ENCODE measurements around the gene HSD11B2. TPM values are rescaled to one million over a fixed set of nuclear protein-coding genes. Genes with fewer than 3 reads are reported as not detected.
A peak's percentile ranks its signal among the peaks of the same experiment; 100 is the strongest.

The HSD11B2 gene
- total RNA-seq, 1 donor from 2014 or later: 2.2 TPM

- intact Hi-C loops (cut with DNase I): loop anchor here (10.0 kb wide), 1 partner anchor 120 kb away; the partner anchor contains the start of gene PLEKHG4
- H3K27me3 ChIP-seq: no peaks in the 10 kb centered on the region
- DNase-seq (peak; percentile 68), ATAC-seq (no peak)
- peaks cover 46% of the 10 kb centered on the region for H3K4me1 ChIP-seq
- H3K4me3 ChIP-seq: peak overlapping the region; percentile 42
- peak overlapping the region; percentile 71 for H3K27ac ChIP-seq
- TF ChIP-seq CTCF (IDR thresholded peaks at IDR 0.05): no peak
- no peaks in the 10 kb centered on the region for H3K9me3 ChIP-seq
- H3K36me3 ChIP-seq: no peaks in the 10 kb centered on the region
These were observed 36.5 kb upstream of the HSD11B2 start for GRCh38 chr16:67394155-67395104.

- Histone ChIP-seq H3K9me3 (no peaks in the 10 kb centered on the region), H3K4me1 (peaks cover 48% of the 10 kb centered on the region), H3K27ac (peak overlapping the region; percentile 17), H3K36me3 (no peaks in the 10 kb centered on the region), H3K27me3 (no peaks in the 10 kb centered on the region), H3K4me3 (peak overlapping the region; percentile 1)
- no peak for DNase-seq
- no peak for ATAC-seq
- TF ChIP-seq CTCF (IDR thresholded peaks at IDR 0.05): no peak
- intact Hi-C loops (cut with DNase I): loop anchor here (10.0 kb wide), 1 partner anchor 120 kb away; the partner anchor contains the start of gene PLEKHG4
These were observed 35.8 kb upstream of the HSD11B2 start for GRCh38 chr16:67395105-67395457.

GRCh38 chr16:67395458-67396158, 35.3 kb upstream of the HSD11B2 start:
- no peak for TF ChIP-seq CTCF (IDR thresholded peaks at IDR 0.05)
- H3K4me3 ChIP-seq: no peak overlapping the region
- H3K27me3 ChIP-seq: no peaks in the 10 kb centered on the region
- no peaks in the 10 kb centered on the region for H3K36me3 ChIP-seq
- H3K27ac ChIP-seq: peak overlapping the region; percentile 17
- no peak for ATAC-seq
- no peaks in the 10 kb centered on the region for H3K9me3 ChIP-seq
- peak; percentile 65 for DNase-seq
- intact Hi-C loops (cut with DNase I): loop anchor here (10.0 kb wide), 1 partner anchor 121 kb away; the partner anchor contains the start of gene PLEKHG4
- H3K4me1 ChIP-seq: peaks cover 48% of the 10 kb centered on the region

GRCh38 chr16:67396159-67397035, 34.5 kb upstream of the HSD11B2 start:
- H3K27me3 ChIP-seq: no peaks in the 10 kb centered on the region
- ATAC-seq (peak; percentile 14), DNase-seq (peak; percentile 85)
- peaks cover 44% of the 10 kb centered on the region for H3K4me1 ChIP-seq
- intact Hi-C loops (cut with DNase I): loop anchor here (10.0 kb wide), 1 partner anchor 122 kb away; the partner anchor contains the start of gene PLEKHG4
- no peaks in the 10 kb centered on the region for H3K36me3 ChIP-seq
- no peak for TF ChIP-seq CTCF (IDR thresholded peaks at IDR 0.05)
- no peak overlapping the region for H3K4me3 ChIP-seq
- no peaks in the 10 kb centered on the region for H3K9me3 ChIP-seq
- H3K27ac ChIP-seq: peak overlapping the region; percentile 63

All from upper lobe of right lung (tissue), 1 donor.